Adrenal gland (tissue), 12 donors: ENCODE results near the gene DNAH3. TPM values are rescaled to one million over a fixed set of nuclear protein-coding genes. Genes with fewer than 3 reads are reported as not detected.
A peak's percentile ranks its signal among the peaks of the same experiment; 100 is the strongest.
"Not testable (repeated sequence)": the region's sequence is repeated elsewhere in the genome, so short reads cannot be mapped to it uniquely, and the experiment has no call there.

Experiments
- DNase-seq, 7 donors: peaks; one replicate each; pipeline ENCODE4 v3.0.0-alpha.2; 2019 to 2020
- H3K27ac ChIP-seq, 5 donors: fragments of 200-600 bp; sonication (generic) in 4 of 5; 1 replicate in 3 of 5; 2 replicates in 2 of 5; pipeline versions ENCODE4 v1.5.1 to v1.8.0; 2016 to 2020; ENCODE audit warnings: mild to moderate bottlenecking in 1 of 5
- H3K27me3 ChIP-seq: fragments of 200-600 bp; 2 replicates; pipeline ENCODE4 v1.8.0; 2021
- H3K36me3 ChIP-seq, 2 donors: fragments of 200-600 bp; replicated peaks in 1 of 2; 1 replicate in 1 of 2; 2 replicates in 1 of 2; pipeline versions ENCODE4 v1.5.1 to v1.8.0; 2018 to 2022
- H3K4me1 ChIP-seq, 2 donors: fragments of 200-600 bp; replicated peaks in 1 of 2; 1 replicate in 1 of 2; 2 replicates in 1 of 2; pipeline versions ENCODE4 v1.5.1 to v1.8.0; 2018 to 2021
- H3K4me3 ChIP-seq, 4 donors: fragments of 200-600 bp; sonication (generic) in 3 of 4; one replicate each; pipeline ENCODE4 v1.5.1; 2016 to 2018
- H3K9me3 ChIP-seq, 3 donors: fragments of 200-600 bp; sonication (generic) in 1 of 3; replicated peaks in 1 of 3; 1 replicate in 2 of 3; 2 replicates in 1 of 3; pipeline versions ENCODE4 v1.5.1 to v1.8.0; 2016 to 2021
- CTCF ChIP-seq, 6 experiments: fragments of 450-650 bp in 4 of 6; fragments of 200-600 bp in 2 of 6; sonication (generic) in 1 of 6; IDR thresholded peaks; 1 replicate in 5 of 6; 2 replicates in 1 of 6; pipeline versions ENCODE4 v1.5.1 to v1.8.0; 2016 to 2021; ENCODE audit warnings: antibody characterized with exemption in 6 of 6, mild to moderate bottlenecking in 2 of 6, moderate library complexity in 1 of 6
- POLR2A ChIP-seq, 2 donors: fragments of 450-650 bp; IDR thresholded peaks; one replicate each; pipeline ENCODE4 v1.6.1; 2017; ENCODE audit warnings: antibody characterized with exemption in 2 of 2, mild to moderate bottlenecking in 2 of 2, moderate library complexity in 1 of 2
- WGBS, 4 donors: extraction: QIAGEN DNeasy Blood & Tissue Kit in 2 of 4; methylation state at CpG; one replicate each; pipeline versions ENCODE4 v1.1.5 to v1.1.7; 2013 to 2017; 5-methylcytosine and 5-hydroxymethylcytosine counted together
- intact Hi-C, 2 donors: fragments of 100-400 bp; cut with DNase I; formaldehyde crosslinking; loops; one replicate each; pipeline versions ENCODE4 v1.14.1 to v1.15.0; 2022 to 2023
- polyA plus RNA-seq, 3 donors: library from polyadenylated mRNA; stranded (reverse); fragments of 200-250 nt in 2 of 3; fragments of 350-450 nt in 1 of 3; fragmentation: Illumina TruSeq in 1 of 3; extraction: RNeasy Lipid Tissue Mini Kit (QIAGEN cat#74804) in 1 of 3; gene quantifications; one replicate each; pipeline ENCODE4 v1.2.3, GENCODE V29; 2013 to 2014
- total RNA-seq, 9 donors: library from RNA; depleted of rRNA in 4 of 9; stranded (reverse); fragments of >200 nt in 4 of 9; fragments of 120-200 nt in 1 of 9; fragmentation: NEBNext Ultra II Directional in 1 of 9; extraction: Animal tissue kit (Norgen Biotek cat#: 25700) in 1 of 9; gene quantifications; one replicate each; pipeline versions ENCODE4 v1.1.0 to v1.2.4, GENCODE V29; 2013 to 2023
- donor health status: healthy with polysubstance abuse.
- donor health status: Bipolar disorder and iron deficiency.
- donor health status: DM: yes; HTN: yes; CAD: no.
- donor health status: DM: no; HTN: no; CAD: no.
- donor health status: DM: no; HTN: no; CAD: no.
- donor health status: DM: yes; HTN: yes; CAD: no.

Gene DNAH3
- total and polyA plus RNA-seq, 12 donors, result 0.06 to 0.40 (median 0.20) TPM; not detected in 6

- Histone ChIP-seq H3K27ac (no peak overlapping the region), H3K4me3 (no peak overlapping the region), H3K27me3 (no peaks in the 10 kb centered on the region), H3K9me3 (no peaks in the 10 kb centered on the region), H3K4me1 (no peaks in the 10 kb centered on the region), H3K36me3 (no peaks in the 10 kb centered on the region)
- no peak for DNase-seq
- intact Hi-C loops, result no loop called here
- WGBS, 4 donors, result 78 to 93% (median 81%) methylated on average over 6 of the region's 6 CpGs
- TF ChIP-seq POLR2A (IDR thresholded peaks at IDR 0.05), result no peak
- TF ChIP-seq CTCF (IDR thresholded peaks at IDR 0.05), result no peak
These were observed 212.9 kb downstream of the DNAH3 start for GRCh38 chr16:20937736-20938135.

- TF ChIP-seq CTCF (IDR thresholded peaks at IDR 0.05), result no peak
- TF ChIP-seq POLR2A (IDR thresholded peaks at IDR 0.05), result no peak
- intact Hi-C loops, result no loop called here
- H3K27ac ChIP-seq, result no peak overlapping the region
- H3K36me3 ChIP-seq, result no peaks in the 10 kb centered on the region
- no peaks in the 10 kb centered on the region for H3K4me1 ChIP-seq
- H3K4me3 ChIP-seq, result no peak overlapping the region
- H3K9me3 ChIP-seq, result no peaks in the 10 kb centered on the region
- no peaks in the 10 kb centered on the region for H3K27me3 ChIP-seq
- DNase-seq, result no peak
These were observed 217.1 kb downstream of the DNAH3 start for GRCh38 chr16:20933589-20933988.

- intact Hi-C loops, result no loop called here
- H3K27ac ChIP-seq, result peak overlapping the region in 2 of 5 donors; percentile 61 to 73
- DNase-seq, result no peak
- 79 to 87% (median 86%) methylated on average over 5 of the region's 5 CpGs for WGBS, 4 donors
- H3K4me1 ChIP-seq, result no peaks in the 10 kb centered on the region
- H3K9me3 ChIP-seq, result no peaks in the 10 kb centered on the region
- no peak overlapping the region for H3K4me3 ChIP-seq
- H3K36me3 ChIP-seq, result no peaks in the 10 kb centered on the region
- no peak for TF ChIP-seq POLR2A (IDR thresholded peaks at IDR 0.05)
- no peak for TF ChIP-seq CTCF (IDR thresholded peaks at IDR 0.05)
- H3K27me3 ChIP-seq, result no peaks in the 10 kb centered on the region
These were observed 219.5 kb downstream of the DNAH3 start for GRCh38 chr16:20931066-20931600.

GRCh38 chr16:20930365-20930690 lies 220.3 kb downstream of the DNAH3 start:
- intact Hi-C loops, result no loop called here
- H3K27ac ChIP-seq, result peak overlapping the region in 4 of 5 donors; percentile 8 to 73 (median 62)
- no peak for TF ChIP-seq POLR2A (IDR thresholded peaks at IDR 0.05)
- TF ChIP-seq CTCF (IDR thresholded peaks at IDR 0.05), result no peak

GRCh38 chr16:20929676-20930364 lies 220.8 kb downstream of the DNAH3 start:
- H3K4me1 ChIP-seq, H3K9me3 ChIP-seq, H3K36me3 ChIP-seq, intact Hi-C loops, H3K4me3 ChIP-seq, H3K27me3 ChIP-seq: not testable (repeated sequence)
- 41 to 56% (median 55%) methylated on average over 7 to 10 of the region's 10 CpGs for WGBS, 4 donors
- peak overlapping the region in 4 of 5 donors; percentile 8 to 73 (median 62) for H3K27ac ChIP-seq
- DNase-seq, result peak; percentile 37 to 84 (median 55)

More at GRCh38 chr16:20930365-20930690, 220.3 kb downstream of the DNAH3 start:
- WGBS, 4 donors, result 71 to 79% (median 78%) methylated on average over 1 of the region's 1 CpG
- H3K4me3 ChIP-seq, result no peak overlapping the region
- no peaks in the 10 kb centered on the region for H3K4me1 ChIP-seq
- no peaks in the 10 kb centered on the region for H3K9me3 ChIP-seq
- DNase-seq, result no peak
- H3K36me3 ChIP-seq, result no peaks in the 10 kb centered on the region
- H3K27me3 ChIP-seq, result no peaks in the 10 kb centered on the region
